Suprapubic skin (tissue), 3 donors: Measurements from ENCODE around the gene NRBF2.
"Not testable (repeated sequence)": the region's sequence is repeated elsewhere in the genome, so short reads cannot be mapped to it uniquely, and the experiment has no call there.

Source experiments
- CTCF ChIP-seq, 2 donors: fragments of 200-600 bp in 1 of 2; fragments of 450-650 bp in 1 of 2; sonication (generic) in 1 of 2; IDR thresholded peaks; one replicate each; pipeline ENCODE4 v1.5.1; 2016 to 2019; ENCODE audit warnings: antibody characterized with exemption in 2 of 2, mild to moderate bottlenecking in 1 of 2, moderate library complexity in 1 of 2
- POLR2A ChIP-seq, 2 donors: fragments of 450-650 bp; IDR thresholded peaks; one replicate each; pipeline ENCODE4 v1.6.1; 2017; ENCODE audit warnings: antibody characterized with exemption in 2 of 2, mild to moderate bottlenecking in 2 of 2, moderate library complexity in 2 of 2

- not testable (repeated sequence) for TF ChIP-seq CTCF, POLR2A (IDR thresholded peaks at IDR 0.05)
These were observed 30.7 kb upstream of the NRBF2 start for GRCh38 chr10:63102279-63102883.
